Pancreas (tissue), 10 donors: ENCODE data around the gene ZMYND19. TPM values are rescaled to one million over a fixed set of nuclear protein-coding genes. Genes with fewer than 3 reads are reported as not detected.
A peak's percentile ranks its signal among the peaks of the same experiment; 100 is the strongest.
"Not testable (repeated sequence)": the region's sequence is repeated elsewhere in the genome, so short reads cannot be mapped to it uniquely, and the experiment has no call there.

Experiments
- ATAC-seq, 4 donors: fragments of 200-7000 bp; cut with Tn5 transposase; one replicate each; pipeline versions ENCODE4 v1.8.0 to v1.9.1; 2020; ENCODE audit warnings: mild to moderate bottlenecking in 4 of 4, moderate library complexity in 4 of 4
- DNase-seq, 6 donors: peaks; one replicate each; pipeline ENCODE4 v3.0.0-alpha.2; 2020
- FAIRE-seq: peaks from 2 replicates; lab custom pipeline; 2012; peaks lifted over from hg19 to GRCh38; lab: Jason Lieb, UNC
- H3K27ac ChIP-seq, 4 donors: fragments of 200-600 bp; sonication (generic); 1 replicate in 3 of 4; 2 replicates in 1 of 4; pipeline versions ENCODE4 v1.5.0 to v1.8.0; 2020
- H3K27me3 ChIP-seq, 4 donors: fragments of 200-600 bp; one replicate each; pipeline ENCODE4 v1.8.0; 2021
- H3K36me3 ChIP-seq, 3 donors: fragments of 200-600 bp; sonication (generic) in 1 of 3; one replicate each; pipeline versions ENCODE4 v1.5.0 to v1.8.0; 2020 to 2021
- H3K4me1 ChIP-seq, 3 donors: fragments of 200-600 bp; one replicate each; pipeline ENCODE4 v1.8.0; 2021
- H3K4me3 ChIP-seq, 4 donors: fragments of 200-600 bp; sonication (generic) in 2 of 4; one replicate each; pipeline versions ENCODE4 v1.5.0 to v1.8.0; 2020 to 2021
- H3K9me3 ChIP-seq, 4 donors: fragments of 200-600 bp; one replicate each; pipeline ENCODE4 v1.8.0; 2021
- WGBS, 2 donors: extraction: QIAGEN DNeasy Blood & Tissue Kit; methylation state at CpG; one replicate each; pipeline ENCODE4 v1.1.7; 2013; 5-methylcytosine and 5-hydroxymethylcytosine counted together
- intact Hi-C, 3 donors: fragments of 100-400 bp; cut with DNase I; formaldehyde crosslinking; loops; one replicate each; pipeline versions ENCODE4 v1.11.1 to v1.14.2; 2022
- polyA plus RNA-seq, 2 donors: library from polyadenylated mRNA; stranded (reverse); fragments of 200-250 nt; gene quantifications; one replicate each; pipeline ENCODE4 v1.2.3, GENCODE V29; 2013
- total RNA-seq, 6 donors: library from RNA; stranded (reverse); fragmentation: NEBNext Ultra II Directional in 4 of 6; extraction: Animal tissue kit (Norgen Biotek cat#: 25700) in 4 of 6; gene quantifications; one replicate each; pipeline versions ENCODE4 v1.2.1 to v1.2.4, GENCODE V29; 2021 to 2023
- TF ChIP-seq, protein P1 (sequence below), 4 donors: fragments of 200-600 bp; sonication (generic) in 3 of 4; IDR thresholded peaks; one replicate each; pipeline versions ENCODE4 v1.5.0 to v1.8.0; 2021; ENCODE audit warnings: antibody characterized with exemption in 4 of 4
- donor health status: healthy with polysubstance abuse.
- donor health status: DM: no; HTN: no; CAD: no; lungs with moderate emphysema.
- donor health status: DM: no; HTN: no; CAD: no.
- donor health status: control.
- donor health status: control.
- donor health status: Bipolar disorder and iron deficiency.
- donor health status: DM: yes; HTN: yes; CAD: no.
- donor health status: DM: no; HTN: no; CAD: no.
- donor health status: DM: no; HTN: no; CAD: no.
- donor health status: DM: yes; HTN: yes; CAD: no.

ZMYND19 gene
- total and polyA plus RNA-seq, 8 donors, result 6.1 to 18.6 (median 9.5) TPM

- H3K27ac ChIP-seq, result no peak overlapping the region
- 68 to 72% methylated on average over 9 of the region's 9 CpGs for WGBS, 2 donors
- ATAC-seq (no peak), FAIRE-seq (no peak), DNase-seq (peak in 1 of 6 donors; percentile 18)
- no peaks in the 10 kb centered on the region for H3K27me3 ChIP-seq
- H3K4me1 ChIP-seq, result peaks cover 7 to 17% (median 12%) of the 10 kb centered on the region in 3 donors
- no peaks in the 10 kb centered on the region for H3K9me3 ChIP-seq
- H3K4me3 ChIP-seq, result no peak overlapping the region
- intact Hi-C loops, result no loop called here
- H3K36me3 ChIP-seq, result peaks cover 0 to 28% (median 5%) of the 10 kb centered on the region in 3 donors
- TF ChIP-seq, protein P1, sequence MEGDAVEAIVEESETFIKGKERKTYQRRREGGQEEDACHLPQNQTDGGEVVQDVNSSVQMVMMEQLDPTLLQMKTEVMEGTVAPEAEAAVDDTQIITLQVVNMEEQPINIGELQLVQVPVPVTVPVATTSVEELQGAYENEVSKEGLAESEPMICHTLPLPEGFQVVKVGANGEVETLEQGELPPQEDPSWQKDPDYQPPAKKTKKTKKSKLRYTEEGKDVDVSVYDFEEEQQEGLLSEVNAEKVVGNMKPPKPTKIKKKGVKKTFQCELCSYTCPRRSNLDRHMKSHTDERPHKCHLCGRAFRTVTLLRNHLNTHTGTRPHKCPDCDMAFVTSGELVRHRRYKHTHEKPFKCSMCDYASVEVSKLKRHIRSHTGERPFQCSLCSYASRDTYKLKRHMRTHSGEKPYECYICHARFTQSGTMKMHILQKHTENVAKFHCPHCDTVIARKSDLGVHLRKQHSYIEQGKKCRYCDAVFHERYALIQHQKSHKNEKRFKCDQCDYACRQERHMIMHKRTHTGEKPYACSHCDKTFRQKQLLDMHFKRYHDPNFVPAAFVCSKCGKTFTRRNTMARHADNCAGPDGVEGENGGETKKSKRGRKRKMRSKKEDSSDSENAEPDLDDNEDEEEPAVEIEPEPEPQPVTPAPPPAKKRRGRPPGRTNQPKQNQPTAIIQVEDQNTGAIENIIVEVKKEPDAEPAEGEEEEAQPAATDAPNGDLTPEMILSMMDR (IDR thresholded peaks at IDR 0.05), result no peak
Measured at GRCh38 chr9:137575364-137575715, 15.0 kb downstream of the ZMYND19 start.

- DNase-seq (no peak), ATAC-seq (no peak), FAIRE-seq (no peak)
- TF ChIP-seq, protein P1 (IDR thresholded peaks at IDR 0.05), result no peak
- intact Hi-C loops, result no loop called here
- no peaks in the 10 kb centered on the region for H3K27me3 ChIP-seq
- 86 to 89% methylated on average over 10 of the region's 10 CpGs for WGBS, 2 donors
- H3K9me3 ChIP-seq, result no peaks in the 10 kb centered on the region
- no peak overlapping the region for H3K27ac ChIP-seq
- H3K36me3 ChIP-seq, result peaks cover 0 to 28% (median 5%) of the 10 kb centered on the region in 3 donors
- peaks cover 7 to 15% (median 12%) of the 10 kb centered on the region in 3 donors for H3K4me1 ChIP-seq
- H3K4me3 ChIP-seq, result no peak overlapping the region
Measured at GRCh38 chr9:137574192-137574591, 16.1 kb downstream of the ZMYND19 start.

GRCh38 chr9:137570566-137570965 lies 19.7 kb downstream of the ZMYND19 start:
- TF ChIP-seq, protein P1 (IDR thresholded peaks at IDR 0.05), result no peak

DNA sequence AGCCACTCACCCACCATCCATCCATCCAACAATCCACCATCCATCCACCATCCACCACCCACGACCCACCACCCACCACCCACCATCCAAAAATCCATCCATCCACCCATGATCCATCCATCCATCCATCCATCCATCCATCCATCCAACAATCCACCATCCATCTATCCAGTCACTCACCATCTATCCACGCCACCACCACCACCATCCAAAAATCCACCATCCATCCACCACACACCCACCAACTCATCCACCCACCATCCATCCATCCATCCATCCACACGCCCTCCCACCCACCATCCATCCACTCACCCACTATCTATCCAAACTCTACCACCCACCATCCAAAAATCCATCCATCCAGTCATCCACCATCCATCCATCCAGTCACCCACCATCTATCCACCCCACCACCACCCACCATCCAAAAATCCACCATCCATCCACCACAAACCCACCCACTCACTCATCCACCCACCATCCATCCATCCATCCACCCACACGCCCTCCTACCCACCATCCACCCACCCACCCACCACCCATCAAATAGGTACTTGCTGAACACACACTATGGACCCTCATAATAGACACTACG lies 20.6 kb downstream of the ZMYND19 start:
- Histone ChIP-seq H3K27me3 (no peaks in the 10 kb centered on the region), H3K36me3 (peaks cover 0 to 19% (median 5%) of the 10 kb centered on the region in 3 donors), H3K4me3 (no peak overlapping the region), H3K27ac (no peak overlapping the region), H3K9me3 (no peaks in the 10 kb centered on the region), H3K4me1 (no peaks in the 10 kb centered on the region)
- DNase-seq, result no peak
- intact Hi-C loops, result loop anchor here in 1 of 3 donors (10.0 kb wide), 1 partner anchor 125 kb away; no protein-coding TSS in a partner anchor
- no peak for ATAC-seq
- WGBS, 2 donors, result 93 to 95% methylated on average over 5 of the region's 5 CpGs
- TF ChIP-seq, protein P1 (IDR thresholded peaks at IDR 0.05), result no peak
- no peak for FAIRE-seq

More at GRCh38 chr9:137570566-137570965, 19.7 kb downstream of the ZMYND19 start:
- WGBS, 2 donors, result 94% methylated on average over 3 of the region's 3 CpGs
- H3K4me1 ChIP-seq, result no peaks in the 10 kb centered on the region
- H3K36me3 ChIP-seq, result peaks cover 0 to 25% (median 5%) of the 10 kb centered on the region in 3 donors
- intact Hi-C loops, result no loop called here
- H3K27ac ChIP-seq, result no peak overlapping the region
- H3K27me3 ChIP-seq, result no peaks in the 10 kb centered on the region
- ATAC-seq (no peak), DNase-seq (no peak), FAIRE-seq (no peak)
- no peak overlapping the region for H3K4me3 ChIP-seq
- H3K9me3 ChIP-seq, result no peaks in the 10 kb centered on the region

- DNase-seq, FAIRE-seq, H3K4me3 ChIP-seq, ATAC-seq, H3K9me3 ChIP-seq, H3K27me3 ChIP-seq, H3K27ac ChIP-seq, H3K4me1 ChIP-seq: not testable (repeated sequence)
- WGBS, 2 donors, result 88 to 91% methylated on average over 5 of the region's 5 CpGs
- H3K36me3 ChIP-seq, result peaks cover 0 to 26% (median 8%) of the 10 kb centered on the region in 3 donors
- intact Hi-C loops, result loop anchor here in 1 of 3 donors (10.0 kb wide), 1 partner anchor 126 kb away; no protein-coding TSS in a partner anchor
Measured at GRCh38 chr9:137568445-137568844, 21.9 kb downstream of the ZMYND19 start.
